Measurements from ENCODE around the gene ITPA.

DNA sequence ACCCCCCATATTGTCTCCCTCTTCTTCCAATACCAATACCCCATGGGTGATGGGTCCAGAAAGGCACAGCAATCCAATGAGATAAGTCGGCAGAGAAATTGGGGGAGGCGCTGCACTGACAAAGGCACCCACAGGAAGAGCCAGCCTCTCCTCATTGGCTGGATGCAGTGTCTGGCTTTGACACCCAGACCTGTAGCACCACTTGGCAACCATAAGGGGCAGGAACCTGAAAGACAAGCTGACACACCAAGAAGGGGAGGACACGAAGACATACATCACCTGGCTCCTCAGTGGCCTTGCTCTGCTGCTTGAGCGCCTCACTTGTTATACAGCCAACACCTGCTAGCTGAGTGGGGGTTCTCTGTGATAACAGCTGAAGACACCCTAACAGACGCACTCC lies 49.1 kb downstream of the ITPA start:
- no peak for TF ChIP-seq YY1 (IDR thresholded peaks at IDR 0.05; ENCODE audit: insufficient read depth, insufficient read length)
- no peak for TF ChIP-seq ZNF274 (IDR thresholded peaks at IDR 0.05; ENCODE audit: low read depth, low read length)
- TF ChIP-seq SUZ12 (IDR thresholded peaks at IDR 0.05; ENCODE audit: extremely low read depth, insufficient read depth, insufficient read length): no peak
